ENCODE measurements around the gene DUSP18.

Gene DUSP18

DNA sequence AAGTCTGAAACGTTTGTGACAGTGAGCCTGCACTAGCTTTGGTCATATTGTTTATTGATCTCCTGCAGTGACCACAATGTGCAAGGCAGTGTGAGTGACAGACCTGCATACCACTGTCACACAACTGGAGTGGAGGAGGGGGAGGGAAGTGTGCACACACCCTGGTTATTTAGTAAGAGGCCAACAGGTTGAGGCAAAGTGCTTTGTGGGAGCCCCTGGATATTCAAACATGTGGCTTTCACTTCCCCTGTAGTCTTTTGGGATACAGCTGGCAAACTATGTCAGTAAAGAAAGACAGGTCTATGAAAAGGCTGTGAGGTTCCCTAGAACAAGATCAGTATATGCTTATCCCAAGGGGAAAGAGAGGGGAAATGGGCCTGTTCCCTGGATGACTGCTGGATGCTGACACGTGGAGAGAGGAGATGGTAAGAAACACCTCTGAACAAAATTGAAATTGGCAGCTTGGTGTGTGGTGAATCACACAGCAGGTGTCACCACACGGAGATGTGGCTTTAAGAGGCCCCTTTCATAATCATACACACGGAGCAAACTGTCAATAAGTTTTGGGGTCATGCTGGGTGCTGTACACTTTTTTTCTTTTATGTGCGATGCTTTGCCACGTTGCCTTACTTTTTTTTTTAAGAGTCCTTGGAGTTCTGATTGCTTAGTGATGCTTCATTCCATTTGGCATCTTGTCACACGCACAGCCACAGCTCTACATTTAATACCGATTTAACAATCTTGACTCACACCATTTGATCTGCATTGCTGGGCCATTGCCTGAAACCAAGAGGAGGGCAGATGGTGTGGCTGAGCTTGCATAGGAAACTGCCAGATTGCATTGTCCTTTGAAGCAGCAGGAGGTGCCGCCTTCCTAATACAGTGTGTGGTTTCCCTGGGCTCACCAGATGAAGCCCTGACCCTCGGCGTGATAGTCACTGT lies 38.3 kb upstream of the DUSP18 start:
- no peak overlapping the region for H3K4me2 ChIP-seq (ENCODE audit: low read depth, low read length, poor library complexity, severe bottlenecking)
- TF ChIP-seq, protein P1, sequence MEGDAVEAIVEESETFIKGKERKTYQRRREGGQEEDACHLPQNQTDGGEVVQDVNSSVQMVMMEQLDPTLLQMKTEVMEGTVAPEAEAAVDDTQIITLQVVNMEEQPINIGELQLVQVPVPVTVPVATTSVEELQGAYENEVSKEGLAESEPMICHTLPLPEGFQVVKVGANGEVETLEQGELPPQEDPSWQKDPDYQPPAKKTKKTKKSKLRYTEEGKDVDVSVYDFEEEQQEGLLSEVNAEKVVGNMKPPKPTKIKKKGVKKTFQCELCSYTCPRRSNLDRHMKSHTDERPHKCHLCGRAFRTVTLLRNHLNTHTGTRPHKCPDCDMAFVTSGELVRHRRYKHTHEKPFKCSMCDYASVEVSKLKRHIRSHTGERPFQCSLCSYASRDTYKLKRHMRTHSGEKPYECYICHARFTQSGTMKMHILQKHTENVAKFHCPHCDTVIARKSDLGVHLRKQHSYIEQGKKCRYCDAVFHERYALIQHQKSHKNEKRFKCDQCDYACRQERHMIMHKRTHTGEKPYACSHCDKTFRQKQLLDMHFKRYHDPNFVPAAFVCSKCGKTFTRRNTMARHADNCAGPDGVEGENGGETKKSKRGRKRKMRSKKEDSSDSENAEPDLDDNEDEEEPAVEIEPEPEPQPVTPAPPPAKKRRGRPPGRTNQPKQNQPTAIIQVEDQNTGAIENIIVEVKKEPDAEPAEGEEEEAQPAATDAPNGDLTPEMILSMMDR (IDR thresholded peaks at IDR 0.05; ENCODE audit: insufficient read depth, low read length, poor library complexity, severe bottlenecking): no peak
- no peak for TF ChIP-seq EZH2phosphoT487 (conservative IDR thresholded peaks at IDR 0.05; ENCODE audit: low read length)
- H3K36me3 ChIP-seq (ENCODE audit: low read length): no peaks in the 10 kb centered on the region
- no peak overlapping the region for H3K27ac ChIP-seq (ENCODE audit: low read depth, low read length)
- no peak overlapping the region for H3K4me3 ChIP-seq (ENCODE audit: insufficient read depth, low read length, poor library complexity, severe bottlenecking)
- no peaks in the 10 kb centered on the region for H4K20me1 ChIP-seq (ENCODE audit: low read depth, low read length)
- H3K79me2 ChIP-seq (ENCODE audit: insufficient read depth, low read length): no peaks in the 10 kb centered on the region
- no peak overlapping the region for H2AFZ ChIP-seq (ENCODE audit: low read depth, low read length, severe bottlenecking)
- no peaks in the 10 kb centered on the region for H3K9me3 ChIP-seq (ENCODE audit: insufficient read depth, low read length)
- no peaks in the 10 kb centered on the region for H3K9me2 ChIP-seq (replicated peaks; ENCODE audit: insufficient read depth, low read length)
- no peaks in the 10 kb centered on the region for H3F3A ChIP-seq (ENCODE audit: insufficient read depth)
- H3K27me3 ChIP-seq (ENCODE audit: low read length): no peaks in the 10 kb centered on the region
- H3K9ac ChIP-seq (ENCODE audit: low read length): no peak overlapping the region

DNA sequence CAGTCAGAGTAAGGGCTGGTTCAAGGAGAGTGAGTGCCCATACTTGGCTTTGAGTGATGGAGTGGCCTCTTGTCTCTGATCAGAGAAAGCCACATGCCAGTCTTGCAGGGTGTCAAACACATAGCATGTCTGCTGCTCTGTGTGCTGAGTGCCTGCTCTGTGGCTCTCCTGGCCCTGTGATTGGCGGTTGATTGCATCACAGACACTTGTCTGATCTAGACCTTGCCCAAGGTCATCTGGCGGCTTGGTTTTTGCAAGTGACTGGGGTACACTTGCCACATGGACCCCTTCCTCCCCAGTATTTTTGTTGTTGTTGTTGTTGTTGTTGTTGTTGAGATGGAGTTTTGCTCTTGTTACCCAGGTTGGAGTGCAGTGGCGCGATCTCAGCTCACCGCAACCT lies 37.3 kb upstream of the DUSP18 start:
- Histone ChIP-seq H3K79me2 (ENCODE audit: insufficient read depth, low read length) (no peaks in the 10 kb centered on the region), H3K27me3 (ENCODE audit: low read length) (no peaks in the 10 kb centered on the region), H3K4me2 (ENCODE audit: low read depth, low read length, poor library complexity, severe bottlenecking) (no peak overlapping the region), H3K9ac (ENCODE audit: low read length) (no peak overlapping the region), H3K9me2 (replicated peaks; ENCODE audit: insufficient read depth, low read length) (no peaks in the 10 kb centered on the region), H3K4me3 (ENCODE audit: insufficient read depth, low read length, poor library complexity, severe bottlenecking) (no peak overlapping the region), H3K36me3 (ENCODE audit: low read length) (no peaks in the 10 kb centered on the region), H2AFZ (ENCODE audit: low read depth, low read length, severe bottlenecking) (no peak overlapping the region), H3K27ac (ENCODE audit: low read depth, low read length) (no peak overlapping the region), H3K9me3 (ENCODE audit: insufficient read depth, low read length) (no peaks in the 10 kb centered on the region), H4K20me1 (ENCODE audit: low read depth, low read length) (no peaks in the 10 kb centered on the region), H3F3A (ENCODE audit: insufficient read depth) (no peaks in the 10 kb centered on the region)
- TF ChIP-seq, protein P1 (IDR thresholded peaks at IDR 0.05; ENCODE audit: insufficient read depth, low read length, poor library complexity, severe bottlenecking): no peak

DNA sequence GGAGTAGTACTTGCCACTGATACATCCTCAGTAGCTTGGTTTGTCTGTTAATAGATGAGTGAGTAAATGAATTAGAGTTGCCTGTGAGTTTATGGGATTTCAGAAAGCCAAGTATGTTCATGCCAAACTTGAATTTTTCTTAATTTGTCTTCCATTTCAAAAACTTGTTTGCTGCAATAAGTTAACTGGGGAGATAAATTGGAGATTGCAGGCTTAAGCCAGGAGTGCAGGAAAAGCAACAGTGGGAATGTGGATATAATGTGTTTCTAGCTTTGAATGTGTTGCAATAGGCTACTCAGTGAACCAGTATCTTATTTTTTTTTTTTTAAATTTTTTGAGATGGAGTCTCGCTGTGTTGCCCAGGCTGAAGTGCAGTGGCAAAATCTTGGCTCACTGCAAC lies 35.2 kb upstream of the DUSP18 start:
- H4K20me1 ChIP-seq (ENCODE audit: low read depth, low read length): no peaks in the 10 kb centered on the region
- H3K79me2 ChIP-seq (ENCODE audit: insufficient read depth, low read length): no peaks in the 10 kb centered on the region
- no peak overlapping the region for H3K27ac ChIP-seq (ENCODE audit: low read depth, low read length)
- H3K4me3 ChIP-seq (ENCODE audit: insufficient read depth, low read length, poor library complexity, severe bottlenecking): no peak overlapping the region
- H3F3A ChIP-seq (ENCODE audit: insufficient read depth): no peaks in the 10 kb centered on the region
- no peak for TF ChIP-seq EZH2phosphoT487 (conservative IDR thresholded peaks at IDR 0.05; ENCODE audit: low read length)
- TF ChIP-seq, protein P1 (IDR thresholded peaks at IDR 0.05; ENCODE audit: insufficient read depth, low read length, poor library complexity, severe bottlenecking): no peak
- no peaks in the 10 kb centered on the region for H3K9me2 ChIP-seq (replicated peaks; ENCODE audit: insufficient read depth, low read length)
- H3K9ac ChIP-seq (ENCODE audit: low read length): no peak overlapping the region
- no peak overlapping the region for H3K4me2 ChIP-seq (ENCODE audit: low read depth, low read length, poor library complexity, severe bottlenecking)
- H3K27me3 ChIP-seq (ENCODE audit: low read length): no peaks in the 10 kb centered on the region
- no peaks in the 10 kb centered on the region for H3K9me3 ChIP-seq (ENCODE audit: insufficient read depth, low read length)
- no peaks in the 10 kb centered on the region for H3K36me3 ChIP-seq (ENCODE audit: low read length)
- H2AFZ ChIP-seq (ENCODE audit: low read depth, low read length, severe bottlenecking): no peak overlapping the region
